K562 (cell line): ENCODE results near the gene PDE6D. TPM values are rescaled to one million over a fixed set of nuclear protein-coding genes. Genes with fewer than 3 reads are reported as not detected.

Experiments
- AFF1 ChIP-seq, 2 experiments: fragments of 450-650 bp; IDR thresholded peaks; 2 replicates each; pipeline ENCODE4 v1.6.1; 2018; ENCODE audit warnings: mild to moderate bottlenecking in 2 of 2, low read depth in 1 of 2; ENCODE audit not compliant: partially characterized antibody in 2 of 2
- CHAMP1 ChIP-seq: fragments of 450-650 bp; IDR thresholded peaks from 2 replicates; pipeline ENCODE4 v1.6.1; 2016; ENCODE audit warnings: mild to moderate bottlenecking
- HOMEZ ChIP-seq: fragments of 250-450 bp; sonication (Bioruptor Pico); IDR thresholded peaks from 2 replicates; pipeline ENCODE4 v1.4.0; 2020; ENCODE audit warnings: mild to moderate bottlenecking, moderate library complexity
- MGA ChIP-seq: fragments of 450-650 bp; IDR thresholded peaks from 2 replicates; pipeline ENCODE4 v1.6.1; 2016; ENCODE audit warnings: mild to moderate bottlenecking, moderate library complexity
- SRSF3 ChIP-seq: fragments of 200-400 bp; formaldehyde crosslinking; IDR thresholded peaks from 2 replicates; pipeline ENCODE4 v1.6.1; 2016; ENCODE audit warnings: mild to moderate bottlenecking, low read length, moderate library complexity; ENCODE audit not compliant: insufficient read depth
- polyA plus RNA-seq, 8 experiments: library from polyadenylated mRNA; depleted of rRNA in 4 of 8; stranded (reverse) in 5 of 8; unstranded in 3 of 8; fragments of >200 nt; fragmentation: Nextera tagmentation in 2 of 8; fragmentation: Illumina TruSeq in 1 of 8; extraction: Ambion mirVana in 2 of 8; extraction: Trizol in 1 of 8; gene quantifications; 2 replicates each; pipeline versions ENCODE4 v1.2.1 to v1.2.3, GENCODE V29; 2011 to 2014; ENCODE audit warnings: inconsistent platforms in 1 of 8, missing spikeins in 1 of 8
- total RNA-seq, 7 experiments: library from RNA; depleted of rRNA in 6 of 7; stranded (reverse); fragments of >200 nt in 6 of 7; fragmentation: Illumina TruSeq in 2 of 7; extraction: Trizol in 2 of 7; gene quantifications; 2 replicates each; pipeline versions ENCODE4 v1.2.1 to v1.2.3, GENCODE V29; 2011 to 2021; ENCODE audit warnings: low replicate concordance in 1 of 7

The PDE6D gene
- total and polyA plus RNA-seq, 9 of the 15 experiments (the other 6 are each of a cell fraction or from before 2014, with no cell fraction given), result 0.65 to 11.6 (median 7.0) TPM

- TF ChIP-seq CHAMP1 (no peak), SRSF3 (no peak), MGA (peak; percentile 95), HOMEZ (no peak), AFF1 (IDR thresholded peaks at IDR 0.05; ENCODE audit: low read depth in 1 of 2, partially characterized antibody in 2 of 2) (no peak)
Observed at GRCh38 chr2:231709981-231710798, 70.9 kb downstream of the PDE6D start (continued).
